GM12878 (cell line): Measurements from ENCODE around the gene TRIM28. TPM values are rescaled to one million over a fixed set of nuclear protein-coding genes. Genes with fewer than 3 reads are reported as not detected.
"Not testable (repeated sequence)": the region's sequence is repeated elsewhere in the genome, so short reads cannot be mapped to it uniquely, and the experiment has no call there.

Experiments
- ATAC-seq: fragments of 200-7000 bp; cut with Tn5 transposase; 3 replicates; pipeline ENCODE4 v1.9.1; 2020; ENCODE audit warnings: mild to moderate bottlenecking, moderate library complexity
- BruUV-seq: library from RNA; stranded (reverse); fragments of 400-500 nt; replicated peaks from 2 replicates; lab custom pipeline; 2021; lab: Mats Ljungman, UMichigan
- CTCF ChIA-PET: fragments of 300-600 bp; sonication (Branson Sonifier 250); formaldehyde crosslinking; extraction: SDS; loops from one replicate; lab custom pipeline; 2021; ENCODE audit warnings: inconsistent platforms; lab: Yijun Ruan, JAX
- POLR2A ChIA-PET: fragments of 350-600 bp; formaldehyde crosslinking; extraction: SDS; loops from one replicate; lab custom pipeline; 2021; ENCODE audit warnings: inconsistent platforms; lab: Charles Lee
- RAD21 ChIA-PET: fragments of 300-600 bp; sonication (Branson Sonifier 250); formaldehyde crosslinking; loops from one replicate; lab custom pipeline; 2023; ENCODE audit warnings: antibody characterized with exemption; ENCODE audit not compliant: unreplicated experiment; lab: Charles Lee
- SMC1A ChIA-PET: fragments of 300-600 bp; sonication (Branson Sonifier 250); formaldehyde crosslinking; loops from one replicate; lab custom pipeline; 2023; ENCODE audit not compliant: unreplicated experiment, uncharacterized antibody; lab: Charles Lee
- DNase-seq: peaks from one replicate; pipeline ENCODE4 v3.0.0-alpha.2; 2011; ENCODE audit warnings: low read depth, low spot score
- FAIRE-seq: peaks from 3 replicates; lab custom pipeline; 2011; peaks lifted over from hg19 to GRCh38; lab: Jason Lieb, UNC
- H2AFZ ChIP-seq: 2 replicates; pipeline ENCODE4 v1.6.0; 2011; ENCODE audit warnings: low read depth, low read length, control low read depth; ENCODE audit not compliant: control insufficient read depth
- H3K27ac ChIP-seq: 2 replicates; pipeline ENCODE4 v1.5.1; 2011; ENCODE audit warnings: control low read depth; ENCODE audit not compliant: control insufficient read depth, insufficient read depth
- H3K27me3 ChIP-seq, 2 experiments: replicated peaks in 1 of 2; 2 replicates each; pipeline versions ENCODE4 v1.6.0 to v1.6.1; 2011; ENCODE audit warnings: low read length in 1 of 2; ENCODE audit not compliant: control insufficient read depth in 2 of 2, insufficient read depth in 2 of 2
- H3K36me3 ChIP-seq, 2 experiments: 2 replicates each; pipeline ENCODE4 v1.5.1; 2011; ENCODE audit warnings: low read length in 1 of 2; ENCODE audit not compliant: control insufficient read depth in 2 of 2, insufficient read depth in 2 of 2
- H3K4me1 ChIP-seq: 2 replicates; pipeline ENCODE4 v1.6.1; 2011; ENCODE audit warnings: mild to moderate bottlenecking, low read length, moderate library complexity, mixed read lengths; ENCODE audit not compliant: control insufficient read depth, insufficient read depth
- H3K4me2 ChIP-seq: 2 replicates; pipeline ENCODE4 v1.6.0; 2011; ENCODE audit warnings: control low read depth; ENCODE audit not compliant: control insufficient read depth, insufficient read depth
- H3K4me3 ChIP-seq: fragments of 200-600 bp; sonication (generic); 2 replicates; pipeline ENCODE4 v1.5.1; 2016
- H3K79me2 ChIP-seq: 2 replicates; pipeline ENCODE4 v1.6.0; 2011; ENCODE audit warnings: low read length; ENCODE audit not compliant: control insufficient read depth, insufficient read depth
- H3K9ac ChIP-seq: 2 replicates; pipeline ENCODE4 v1.8.0; 2011; ENCODE audit warnings: low read length, control low read depth, mixed read lengths; ENCODE audit not compliant: control insufficient read depth, insufficient read depth
- H3K9me3 ChIP-seq: replicated peaks from 3 replicates; pipeline ENCODE4 v1.5.1; 2011; ENCODE audit warnings: mild to moderate bottlenecking, low read length; ENCODE audit not compliant: control insufficient read depth, insufficient read depth
- H4K20me1 ChIP-seq: 2 replicates; pipeline ENCODE4 v1.6.0; 2011; ENCODE audit not compliant: control insufficient read depth, insufficient read depth
- RCOR1 ChIP-seq: conservative IDR thresholded peaks from 2 replicates; pipeline ENCODE4 v1.6.1; 2012; ENCODE audit warnings: low read depth, low read length, improper control_type of control experiment
- STAT1 ChIP-seq: fragments of 450-650 bp; conservative IDR thresholded peaks from 2 replicates; pipeline ENCODE4 v1.6.1; 2014; ENCODE audit warnings: antibody characterized with exemption, mild to moderate bottlenecking
- WGBS: methylation state at CpG from one replicate; pipeline ENCODE4 v1.1.6; 2016; ENCODE audit warnings: low lambda C conversion rate; ENCODE audit not compliant: insufficient replicate concordance, insufficient coverage; ENCODE audit errors: missing lambda C conversion rate; 5-methylcytosine and 5-hydroxymethylcytosine counted together
- in situ Hi-C: fragments of 300-500 bp; cut with MboI; formaldehyde crosslinking; loops from 9 replicates; pipeline ENCODE4 v1.14.3; 2018; ENCODE audit warnings: mixed read lengths
- intact Hi-C: fragments of 100-400 bp; cut with micrococcal nuclease; formaldehyde crosslinking; loops from one replicate; pipeline ENCODE4 v1.14.2; 2022; ENCODE audit not compliant: unreplicated experiment
- polyA plus RNA-seq, 11 experiments: library from polyadenylated mRNA; depleted of rRNA in 4 of 11; unstranded in 6 of 11; stranded (reverse) in 5 of 11; fragments of >200 nt; fragmentation: Nextera tagmentation in 4 of 11; fragmentation: Illumina TruSeq in 1 of 11; extraction: Ambion mirVana in 4 of 11; extraction: Trizol in 1 of 11; gene quantifications; 1 replicate in 1 of 11; 2 replicates in 10 of 11; pipeline versions ENCODE4 v1.2.1 to v1.2.3, GENCODE V29; 2011 to 2016; ENCODE audit warnings: inconsistent platforms in 2 of 11, missing spikeins in 2 of 11, low read depth in 1 of 11
- total RNA-seq, 4 experiments: library from RNA; depleted of rRNA in 3 of 4; stranded (reverse); fragments of >200 nt in 3 of 4; fragmentation: Illumina TruSeq in 1 of 4; extraction: Trizol in 1 of 4; gene quantifications; 2 replicates each; pipeline versions ENCODE4 v1.2.1 to v1.2.3, GENCODE V29; 2013 to 2021

TRIM28 gene
- total and polyA plus RNA-seq, 10 of the 15 experiments (the other 5 are each of a cell fraction or from before 2014, with no cell fraction given) = 5.0 to 650 (median 296) TPM

- 0 out of 2 replicates have a peak, but pooled peaks have one; percentile 22 for TF ChIP-seq STAT1
- 0 out of 2 replicates have a peak, but pooled peaks have one; percentile 21 for TF ChIP-seq RCOR1
Measured at GRCh38 chr19:58575183-58576041, 31.5 kb downstream of the TRIM28 start (continued).

DNA sequence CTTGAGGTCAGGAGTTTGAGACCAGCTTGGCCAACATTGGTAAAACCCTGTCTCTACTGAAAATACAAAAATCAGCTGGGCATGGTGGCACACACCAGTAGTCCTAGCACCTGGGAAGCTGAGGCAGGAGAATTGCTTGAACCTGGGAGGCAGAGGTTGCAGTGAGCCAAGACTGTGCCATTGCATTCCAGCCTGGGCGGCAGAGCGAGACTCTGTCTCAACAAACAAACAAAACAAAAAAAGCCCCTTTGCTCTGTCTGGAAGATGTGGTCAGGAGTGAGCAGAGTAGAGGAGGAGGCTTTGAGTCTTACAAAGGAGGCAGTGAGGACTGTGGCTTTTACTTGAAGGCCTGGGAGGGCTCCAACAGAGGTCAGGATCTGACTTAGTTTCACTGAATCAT lies 33.7 kb downstream of the TRIM28 start:
- H3K79me2 ChIP-seq, intact Hi-C loops, H3K36me3 ChIP-seq, H3K9me3 ChIP-seq, ATAC-seq, H2AFZ ChIP-seq, H3K4me2 ChIP-seq, H4K20me1 ChIP-seq, in situ Hi-C loops, H3K27ac ChIP-seq, FAIRE-seq, H3K9ac ChIP-seq, H3K27me3 ChIP-seq, BruUV-seq, DNase-seq, H3K4me3 ChIP-seq: not testable (repeated sequence)
- WGBS = 97% methylated on average over 2 of the region's 2 CpGs
- ChIA-PET CTCF (interaction anchor here (0.8 to 4.7 kb wide), 4 partner anchors 34 to 66 kb away, joined by 3 to 67 read pairs (median 14); partner anchors contain the start of genes TRIM28 and ZBTB45), SMC1A (interaction anchor here (2.9 to 4.5 kb wide), 2 partner anchors 23 to 57 kb away, joined by 10 to 43 read pairs; partner anchors contain the start of genes CHMP2A and ZBTB45), RAD21 (interaction anchor here (1.4 to 3.9 kb wide), 2 partner anchors 18 to 64 kb away, joined by 5 to 16 read pairs; no protein-coding TSS in a partner anchor), POLR2A (interaction anchor here (1.3 to 4.0 kb wide), 4 partner anchors 19 to 57 kb away, joined by 6 to 24 read pairs (median 10); partner anchors contain the start of genes CHMP2A, TRIM28, UBE2M and ZBTB45)
- H3K4me1 ChIP-seq = peaks cover 25% of the 10 kb centered on the region
